Activated naive CD4-positive, alpha-beta T cell treated with anti-CD3 and anti-CD28 coated beads for 36 hours (primary cell): Measurements from ENCODE around the gene PPIG. TPM values are rescaled to one million over a fixed set of nuclear protein-coding genes. Genes with fewer than 3 reads are reported as not detected.
"Not testable (repeated sequence)": the region's sequence is repeated elsewhere in the genome, so short reads cannot be mapped to it uniquely, and the experiment has no call there.

ENCODE experiments used
- CTCF ChIA-PET: fragments of 350-600 bp; sonication (Branson Sonifier 250); formaldehyde crosslinking; loops from one replicate; lab custom pipeline; 2021; ENCODE audit warnings: antibody characterized with exemption; lab: Charles Lee
- DNase-seq: peaks from one replicate; pipeline ENCODE4 v3.0.0-alpha.2; 2020
- H3K27ac Mint-ChIP-seq: one replicate; pipeline ENCODE4 v1.8.0; 2021; ENCODE audit warnings: mild to moderate bottlenecking, mixed read lengths
- H3K27me3 Mint-ChIP-seq: one replicate; pipeline ENCODE4 v1.8.0; 2021; ENCODE audit warnings: low read depth, mixed read lengths
- H3K36me3 Mint-ChIP-seq: one replicate; pipeline ENCODE4 v1.8.0; 2021; ENCODE audit warnings: low read depth, mixed read lengths
- H3K4me1 Mint-ChIP-seq: one replicate; pipeline ENCODE4 v1.8.0; 2021; ENCODE audit warnings: low read depth, mixed read lengths
- H3K4me3 Mint-ChIP-seq: one replicate; pipeline ENCODE4 v1.8.0; 2021; ENCODE audit warnings: mild to moderate bottlenecking, moderate library complexity, mixed read lengths
- H3K9me3 Mint-ChIP-seq: one replicate; pipeline ENCODE4 v1.8.0; 2021; ENCODE audit warnings: mixed read lengths
- intact Hi-C: fragments of 100-400 bp; cut with micrococcal nuclease; formaldehyde crosslinking; loops from one replicate; pipeline ENCODE4 v1.15.1; 2023
- total RNA-seq, 2 experiments: library from RNA; stranded (reverse); gene quantifications; one replicate each; pipeline ENCODE4 v1.2.3, GENCODE V29; 2021

Gene PPIG
- total RNA-seq, result 10 to 100 TPM; 53.4 to 56.6 TPM

DNA sequence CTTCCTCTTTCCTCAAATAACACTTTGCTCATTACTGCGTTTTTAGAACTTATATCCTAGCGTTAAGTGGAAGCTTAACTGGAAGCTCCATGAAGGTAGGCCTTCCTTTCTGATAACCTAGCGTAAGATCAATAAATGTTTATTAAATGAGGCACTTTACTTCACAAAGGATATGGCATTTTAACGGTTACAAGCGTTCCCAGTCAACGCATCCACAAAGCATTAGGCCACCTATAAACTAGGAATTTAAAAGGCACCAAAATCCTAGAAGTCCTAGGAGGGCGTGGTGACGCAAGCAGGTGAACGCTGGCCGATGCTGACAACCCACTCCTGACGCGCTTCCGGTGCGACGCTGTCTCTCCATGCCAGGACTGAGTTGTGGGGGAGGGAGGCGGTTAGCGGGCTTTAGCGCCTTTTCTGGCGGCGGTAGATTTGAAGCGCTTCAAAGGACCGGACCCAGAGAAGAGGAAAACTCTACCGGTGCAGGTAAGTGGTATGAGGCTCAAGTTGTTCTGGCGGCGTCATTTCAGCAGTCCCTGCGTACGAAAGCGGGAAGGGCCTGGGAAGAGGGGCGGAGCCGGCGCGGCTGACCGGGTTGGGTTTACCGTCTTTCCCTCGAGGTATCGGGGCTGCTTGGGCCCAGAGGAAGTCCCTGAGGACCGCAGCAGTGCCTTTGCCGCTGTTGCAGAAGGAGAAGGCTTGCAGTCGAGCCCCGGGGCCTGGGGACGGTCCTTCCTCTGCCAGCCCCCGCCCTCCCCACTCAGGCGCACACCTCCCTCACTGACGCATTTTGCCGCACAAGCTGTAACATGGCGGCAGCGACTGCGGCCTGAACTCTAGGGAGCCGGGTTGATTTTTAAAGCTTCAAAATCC, at the start of gene PPIG:
PPIG (plus strand) TSS at position 347 of the 873 bp plus-strand sequence. CDS start 19,691 bp downstream, outside the sequence.
- peaks cover 26% of the 10 kb centered on the region for H3K36me3 Mint-ChIP-seq
- peak within 1 kb of the TSS; percentile 98 for H3K4me3 Mint-ChIP-seq
- peaks cover 33% of the 10 kb centered on the region for H3K4me1 Mint-ChIP-seq
- H3K9me3 Mint-ChIP-seq, result peaks cover 15% of the 10 kb centered on the region
- intact Hi-C loops, result loop anchor here (1.0 kb wide), 4 partner anchors 11 to 240 kb away; partner anchors contain the start of genes CFAP210, FASTKD1, METTL5 and PHOSPHO2
- DNase-seq, result peak; percentile 94
- CTCF ChIA-PET, result no interaction called here
- H3K27me3 Mint-ChIP-seq, result no peaks in the 10 kb centered on the region
- peak within 1 kb of the TSS; percentile 100 for H3K27ac Mint-ChIP-seq

DNA sequence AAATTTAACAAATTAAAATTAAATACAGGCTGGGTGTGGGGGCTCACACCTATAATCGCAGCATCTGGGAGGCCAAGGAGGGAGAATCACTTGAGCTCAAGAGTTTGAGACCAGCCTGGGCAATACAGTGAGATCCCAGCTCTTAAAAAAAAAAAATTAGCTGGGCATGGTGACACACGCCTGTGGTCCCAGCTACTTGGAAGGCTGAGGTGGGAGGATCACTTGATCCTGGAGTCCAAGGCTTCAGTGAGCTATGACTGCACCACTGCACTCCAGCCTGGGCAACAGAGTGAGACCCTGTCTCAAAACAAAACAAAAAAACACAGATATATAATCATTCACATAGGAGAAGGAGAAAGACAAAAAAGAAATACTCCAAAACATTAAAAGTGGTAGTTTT, 44.7 kb upstream of the PPIG start:
- intact Hi-C loops, result not testable (repeated sequence)

DNA sequence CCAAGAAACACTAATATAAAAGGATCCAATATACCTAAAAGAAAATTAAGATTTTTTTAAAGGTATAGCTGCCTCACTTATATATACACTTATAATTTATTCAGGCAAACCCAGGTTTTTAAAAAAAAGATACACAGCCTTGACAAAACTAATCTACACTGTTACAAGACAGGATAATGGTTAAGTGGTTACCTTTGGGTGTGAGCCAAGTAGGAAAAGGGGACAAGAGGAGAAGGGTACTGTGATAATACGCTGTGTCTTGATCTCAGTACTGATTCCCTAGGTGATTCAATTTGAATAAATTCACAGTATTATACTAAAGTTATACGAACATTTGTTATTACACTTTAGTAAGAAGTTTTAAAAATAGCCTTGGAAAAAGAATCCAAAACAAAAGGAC, 44.0 kb upstream of the PPIG start:
- no peaks in the 10 kb centered on the region for H3K27me3 Mint-ChIP-seq
- no peak overlapping the region for H3K4me3 Mint-ChIP-seq
- DNase-seq, result no peak
- CTCF ChIA-PET, result no interaction called here
- intact Hi-C loops, result no loop called here
- H3K27ac Mint-ChIP-seq, result no peak overlapping the region
- no peaks in the 10 kb centered on the region for H3K4me1 Mint-ChIP-seq
- H3K36me3 Mint-ChIP-seq, result peaks cover 12% of the 10 kb centered on the region
- H3K9me3 Mint-ChIP-seq, result no peaks in the 10 kb centered on the region

More for the DNA sequence above, 44.7 kb upstream of the PPIG start:
- H3K36me3 Mint-ChIP-seq, result peaks cover 12% of the 10 kb centered on the region
- DNase-seq, H3K4me1 Mint-ChIP-seq, H3K27me3 Mint-ChIP-seq, H3K4me3 Mint-ChIP-seq, H3K27ac Mint-ChIP-seq, H3K9me3 Mint-ChIP-seq: not testable (repeated sequence)
- CTCF ChIA-PET, result interaction anchor here (0.9 kb wide), 1 partner anchor 12 kb away, joined by 3 read pairs; no protein-coding TSS in a partner anchor

DNA sequence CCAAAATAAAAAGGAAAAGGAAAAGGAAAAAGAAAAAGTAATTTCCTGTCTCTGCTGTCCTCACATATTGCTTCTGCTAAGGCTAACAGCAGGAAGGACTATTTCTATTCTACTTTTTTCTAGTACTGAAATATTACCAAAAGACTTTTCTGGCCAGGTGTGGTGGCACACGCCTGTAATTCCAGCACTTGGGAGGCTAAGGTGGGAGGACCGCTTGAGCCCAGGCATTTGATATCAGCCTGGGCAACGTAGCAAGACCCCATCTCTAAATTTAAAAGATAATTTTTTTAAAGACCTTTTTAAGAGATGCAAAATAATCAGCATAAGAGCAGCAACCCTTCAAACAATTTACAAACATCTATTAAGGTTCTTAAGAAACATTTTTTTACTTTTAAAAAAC, 41.7 kb upstream of the PPIG start:
- no peak for DNase-seq
- H3K4me3 Mint-ChIP-seq, result no peak overlapping the region
- CTCF ChIA-PET, result no interaction called here
- peaks cover 18% of the 10 kb centered on the region for H3K36me3 Mint-ChIP-seq
- intact Hi-C loops, result no loop called here
- no peak overlapping the region for H3K27ac Mint-ChIP-seq
- no peaks in the 10 kb centered on the region for H3K9me3 Mint-ChIP-seq
- H3K27me3 Mint-ChIP-seq, result no peaks in the 10 kb centered on the region
- H3K4me1 Mint-ChIP-seq, result no peaks in the 10 kb centered on the region

DNA sequence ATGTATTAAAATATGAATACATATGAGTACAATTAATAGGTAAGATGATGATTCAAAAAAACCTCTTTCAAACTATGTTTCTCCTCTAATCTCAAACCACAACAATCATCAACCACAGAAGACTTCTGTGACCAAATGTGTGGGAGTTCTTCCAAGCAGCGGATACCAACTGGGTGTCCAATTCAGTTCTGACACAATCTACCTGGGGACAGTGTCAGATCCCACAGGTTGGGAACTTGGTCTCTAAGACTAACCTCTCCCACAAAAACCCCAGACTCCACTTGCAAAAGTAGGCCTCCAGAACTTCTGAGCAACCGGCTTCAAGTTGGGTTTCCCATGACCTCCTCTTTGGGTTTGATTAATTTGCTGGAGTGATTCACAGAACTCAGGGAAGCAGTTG, 37.4 kb upstream of the PPIG start:
- H3K36me3 Mint-ChIP-seq, result peaks cover 21% of the 10 kb centered on the region

DNA sequence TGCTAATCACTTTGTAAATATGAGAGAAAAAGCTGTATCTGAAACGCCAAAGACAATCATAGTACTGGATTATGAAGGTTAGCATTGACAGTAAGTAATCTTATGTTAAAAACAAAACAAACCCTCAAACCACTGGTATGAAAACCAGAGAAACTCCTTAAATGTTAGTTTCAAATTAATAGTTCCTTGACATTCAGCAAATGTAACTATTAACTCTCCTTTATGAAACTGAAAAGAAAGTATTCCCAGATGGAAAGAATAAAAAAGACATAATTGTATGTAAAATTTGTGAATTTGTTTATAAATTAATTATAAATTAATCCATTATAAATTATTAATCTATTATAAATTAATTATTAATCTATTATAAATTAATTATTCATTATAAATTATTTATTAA, 22.8 kb upstream of the PPIG start:
- Mint-ChIP-seq H3K9me3 (no peaks in the 10 kb centered on the region), H3K4me3 (no peak overlapping the region), H3K27ac (no peak overlapping the region), H3K27me3 (no peaks in the 10 kb centered on the region), H3K36me3 (peaks cover 17% of the 10 kb centered on the region), H3K4me1 (no peaks in the 10 kb centered on the region)
- intact Hi-C loops, result no loop called here
- no peak for DNase-seq
- CTCF ChIA-PET, result no interaction called here

More for the DNA sequence above, 37.4 kb upstream of the PPIG start:
- Mint-ChIP-seq H3K27ac (no peak overlapping the region), H3K9me3 (no peaks in the 10 kb centered on the region), H3K4me3 (no peak overlapping the region), H3K4me1 (no peaks in the 10 kb centered on the region), H3K27me3 (no peaks in the 10 kb centered on the region)
- intact Hi-C loops, result no loop called here
- DNase-seq, result no peak
- CTCF ChIA-PET, result no interaction called here

DNA sequence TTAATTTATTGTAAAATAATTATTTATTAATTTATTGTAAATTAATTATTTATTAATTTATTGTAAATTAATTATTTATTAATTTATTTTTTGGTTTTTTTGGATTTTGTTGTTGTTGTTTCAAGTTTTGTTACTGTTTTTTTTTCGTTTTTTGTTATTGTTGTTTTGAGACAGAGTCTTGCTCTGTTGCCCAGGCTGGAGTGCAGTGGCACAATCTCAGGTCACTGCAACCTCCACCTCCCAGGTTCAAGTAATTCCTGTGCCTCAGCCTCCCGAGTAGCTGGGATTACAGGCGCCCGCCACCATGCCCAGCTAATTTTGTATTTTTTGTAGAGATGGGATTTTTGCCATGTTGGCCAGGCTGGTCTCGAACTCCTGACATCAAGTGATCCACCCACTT, 22.1 kb upstream of the PPIG start:
- not testable (repeated sequence) for H3K4me3 Mint-ChIP-seq, H3K27me3 Mint-ChIP-seq, H3K4me1 Mint-ChIP-seq, H3K9me3 Mint-ChIP-seq, H3K27ac Mint-ChIP-seq, DNase-seq
- CTCF ChIA-PET, result interaction anchor here (1.3 kb wide), 1 partner anchor 9 kb away, joined by 5 read pairs; no protein-coding TSS in a partner anchor
- intact Hi-C loops, result loop anchor here (2.0 kb wide), 1 partner anchor 93 kb away; no protein-coding TSS in a partner anchor
- peaks cover 17% of the 10 kb centered on the region for H3K36me3 Mint-ChIP-seq

DNA sequence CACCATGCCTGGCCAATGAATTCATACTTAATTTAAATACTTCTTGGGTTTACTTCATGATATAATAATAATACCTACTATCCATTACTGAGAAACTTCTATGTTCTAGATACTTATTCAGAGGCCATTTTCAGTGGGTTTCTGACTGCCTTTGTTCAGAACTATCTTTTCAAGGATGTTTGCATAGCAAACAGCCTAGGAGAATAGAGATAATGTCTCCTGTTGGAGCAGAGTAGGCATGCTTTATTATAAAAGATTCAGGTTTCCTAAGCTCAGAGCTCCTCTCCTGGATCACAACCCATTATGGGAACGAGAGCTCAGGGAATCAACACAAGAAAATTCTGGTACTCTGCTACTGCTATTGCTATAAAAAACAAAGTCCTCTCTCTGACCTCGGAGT, 21.6 kb upstream of the PPIG start:
- Mint-ChIP-seq H3K4me3 (no peak overlapping the region), H3K27ac (no peak overlapping the region), H3K27me3 (no peaks in the 10 kb centered on the region), H3K4me1 (no peaks in the 10 kb centered on the region), H3K36me3 (peaks cover 17% of the 10 kb centered on the region), H3K9me3 (no peaks in the 10 kb centered on the region)
- no peak for DNase-seq
- CTCF ChIA-PET, result interaction anchor here (0.8 to 1.3 kb wide), 2 partner anchors 9 to 100 kb away, joined by 3 to 5 read pairs; no protein-coding TSS in a partner anchor
- intact Hi-C loops, result loop anchor here (2.0 kb wide), 1 partner anchor 94 kb away; no protein-coding TSS in a partner anchor

DNA sequence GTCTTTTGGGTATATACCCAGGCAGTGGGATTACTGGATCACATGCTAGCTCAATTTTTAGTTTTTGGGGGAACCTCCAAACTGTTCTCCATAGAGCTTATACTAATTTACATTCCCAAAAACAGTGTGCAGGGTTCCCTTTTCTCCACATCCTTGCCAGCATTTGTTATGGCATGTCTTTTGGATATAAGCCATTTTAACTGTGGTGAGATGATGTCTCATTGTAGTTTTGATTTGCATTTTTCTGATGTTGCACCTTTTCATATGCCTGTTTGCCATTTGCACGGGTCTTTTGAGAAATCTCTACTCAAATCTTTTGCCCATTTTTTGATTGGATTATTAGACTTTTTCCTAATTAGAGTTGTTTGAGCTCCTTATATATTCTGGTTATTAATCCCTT, 18.5 kb upstream of the PPIG start:
- H3K4me3 Mint-ChIP-seq, result no peak overlapping the region
- intact Hi-C loops, result no loop called here
- CTCF ChIA-PET, result interaction anchor here (0.6 kb wide), 1 partner anchor 435 kb away, joined by 3 read pairs; no protein-coding TSS in a partner anchor
- peaks cover 21% of the 10 kb centered on the region for H3K36me3 Mint-ChIP-seq
- no peaks in the 10 kb centered on the region for H3K9me3 Mint-ChIP-seq
- H3K27ac Mint-ChIP-seq, result no peak overlapping the region
- no peaks in the 10 kb centered on the region for H3K27me3 Mint-ChIP-seq
- no peak for DNase-seq
- H3K4me1 Mint-ChIP-seq, result peaks cover 9% of the 10 kb centered on the region

DNA sequence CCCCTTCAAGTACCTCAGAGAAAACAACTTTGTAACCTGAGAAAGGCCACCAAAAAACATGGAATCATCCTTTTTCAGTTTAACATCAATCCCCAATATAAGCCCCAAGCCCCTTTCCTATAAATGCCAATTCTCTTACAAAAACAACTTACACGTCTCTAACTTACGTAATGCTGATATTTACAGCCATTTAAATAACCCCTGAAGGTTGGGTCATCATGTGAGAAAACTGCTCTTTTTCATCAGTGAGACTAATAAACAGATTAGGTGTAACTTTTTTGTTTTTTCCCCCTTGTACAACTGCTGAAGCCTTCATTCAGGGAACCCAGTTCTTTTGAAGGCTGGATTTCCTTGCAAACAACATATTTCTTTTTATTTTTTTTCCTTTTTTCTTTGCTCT, 14.2 kb upstream of the PPIG start:
- H3K4me1 Mint-ChIP-seq, result peaks cover 23% of the 10 kb centered on the region
- no peak overlapping the region for H3K27ac Mint-ChIP-seq
- H3K4me3 Mint-ChIP-seq, result no peak overlapping the region
- H3K27me3 Mint-ChIP-seq, result no peaks in the 10 kb centered on the region
- H3K9me3 Mint-ChIP-seq, result no peaks in the 10 kb centered on the region
- CTCF ChIA-PET, result no interaction called here
- no peak for DNase-seq
- intact Hi-C loops, result loop anchor here (10.0 kb wide), 1 partner anchor 465 kb away; no protein-coding TSS in a partner anchor
- peaks cover 19% of the 10 kb centered on the region for H3K36me3 Mint-ChIP-seq

DNA sequence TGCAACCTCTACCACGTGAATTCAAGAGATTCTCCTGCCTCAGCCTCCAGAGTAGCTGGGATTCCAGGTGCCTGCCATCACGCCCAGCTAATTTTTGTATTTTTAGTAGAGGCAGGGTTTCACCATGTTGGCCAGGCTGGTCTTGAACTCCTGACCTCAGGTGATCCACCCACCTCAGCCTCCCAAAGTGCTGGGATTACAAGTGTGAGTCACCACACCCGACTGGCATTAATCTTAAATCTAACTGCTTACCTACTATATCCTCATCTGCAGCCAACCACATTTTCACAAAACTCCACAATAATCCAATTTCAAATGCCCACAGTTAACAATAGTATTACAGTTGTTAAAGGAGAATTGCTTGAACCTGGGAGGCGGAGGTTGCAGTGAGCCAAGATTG, 13.4 kb upstream of the PPIG start:
- H3K4me3 Mint-ChIP-seq, result not testable (repeated sequence)
- CTCF ChIA-PET, result interaction anchor here (1.0 kb wide), 1 partner anchor 8 kb away, joined by 5 read pairs; no protein-coding TSS in a partner anchor
- intact Hi-C loops, result loop anchor here (10.0 kb wide), 1 partner anchor 466 kb away; no protein-coding TSS in a partner anchor

DNA sequence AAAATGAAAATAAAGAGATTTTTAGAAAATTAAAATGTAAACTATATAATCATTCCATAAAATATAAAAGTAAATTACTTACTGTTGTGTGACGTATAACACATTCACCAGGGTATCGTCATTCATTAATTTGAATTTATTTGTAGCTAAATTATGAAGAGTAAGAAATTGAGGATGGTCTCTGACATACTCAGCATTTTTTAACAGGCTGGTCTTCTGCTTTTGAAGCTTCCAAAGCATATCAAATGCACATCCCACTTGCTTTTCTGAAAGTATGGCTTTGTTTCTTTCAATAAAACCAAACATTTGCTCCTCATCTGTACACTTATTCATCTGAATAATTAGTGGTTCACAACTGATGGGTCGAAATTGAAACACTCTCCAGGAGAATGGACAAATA, 12.6 kb upstream of the PPIG start:
- CTCF ChIA-PET, result interaction anchor here (0.8 to 1.0 kb wide), 2 partner anchors 9 to 306 kb away, joined by 5 read pairs; no protein-coding TSS in a partner anchor
- H3K4me3 Mint-ChIP-seq, result no peak overlapping the region
- intact Hi-C loops, result loop anchor here (10.0 kb wide), 1 partner anchor 467 kb away; no protein-coding TSS in a partner anchor
- H3K27ac Mint-ChIP-seq, result no peak overlapping the region
- DNase-seq, result no peak
- no peaks in the 10 kb centered on the region for H3K27me3 Mint-ChIP-seq
- H3K4me1 Mint-ChIP-seq, result peaks cover 23% of the 10 kb centered on the region
- H3K9me3 Mint-ChIP-seq, result no peaks in the 10 kb centered on the region
- peaks cover 11% of the 10 kb centered on the region for H3K36me3 Mint-ChIP-seq

More for the DNA sequence above, 13.4 kb upstream of the PPIG start:
- H3K27me3 Mint-ChIP-seq, H3K27ac Mint-ChIP-seq, H3K9me3 Mint-ChIP-seq, DNase-seq: not testable (repeated sequence)
- H3K36me3 Mint-ChIP-seq, result peaks cover 14% of the 10 kb centered on the region
- H3K4me1 Mint-ChIP-seq, result peaks cover 23% of the 10 kb centered on the region
